Progenitor cell of endocrine pancreas (in vitro differentiated cells): ENCODE results near the gene C22orf39. TPM values are rescaled to one million over a fixed set of nuclear protein-coding genes. Genes with fewer than 3 reads are reported as not detected.

Source experiments
- DNase-seq: peaks from one replicate; pipeline ENCODE4 v3.0.0; 2021; ENCODE audit warnings: low spot score; ENCODE audit not compliant: unreplicated experiment
- H3K27ac Mint-ChIP-seq: 2 replicates; pipeline ENCODE4 v1.8.0; 2021; ENCODE audit warnings: mild to moderate bottlenecking, moderate library complexity, mixed read lengths
- H3K27me3 Mint-ChIP-seq: 2 replicates; pipeline ENCODE4 v1.8.0; 2021; ENCODE audit warnings: mixed read lengths
- H3K36me3 Mint-ChIP-seq: 2 replicates; pipeline ENCODE4 v1.8.0; 2022; ENCODE audit warnings: mixed read lengths; ENCODE audit not compliant: insufficient read depth
- H3K4me1 Mint-ChIP-seq: 2 replicates; pipeline ENCODE4 v1.8.0; 2021; ENCODE audit warnings: low read depth, mixed read lengths
- H3K4me3 Mint-ChIP-seq: 2 replicates; pipeline ENCODE4 v1.8.0; 2021; ENCODE audit warnings: low read depth, mild to moderate bottlenecking, moderate library complexity, mixed read lengths
- H3K9me3 Mint-ChIP-seq: 2 replicates; pipeline ENCODE4 v1.8.0; 2021; ENCODE audit warnings: low read depth, mixed read lengths
- CTCF ChIP-seq: fragments of 200-600 bp; sonication (generic); IDR thresholded peaks from one replicate; pipeline ENCODE4 v1.5.0; 2021; ENCODE audit warnings: antibody characterized with exemption, mild to moderate bottlenecking; ENCODE audit not compliant: unreplicated experiment
- total RNA-seq: library from RNA; stranded (reverse); gene quantifications from 2 replicates; pipeline ENCODE4 v1.2.1, GENCODE V29; 2021

C22orf39 gene
- total RNA-seq, 1 donor from 2014 or later = 28.8 TPM

- H3K27ac Mint-ChIP-seq = peak within 1 kb of the TSS; percentile 100
- no peak for TF ChIP-seq CTCF
- H3K36me3 Mint-ChIP-seq = peaks cover 4% of the 10 kb centered on the region
- DNase-seq = peak; percentile 62
- H3K4me1 Mint-ChIP-seq = peaks cover 21% of the 10 kb centered on the region
- H3K4me3 Mint-ChIP-seq = peak within 1 kb of the TSS; percentile 97
- no peaks in the 10 kb centered on the region for H3K9me3 Mint-ChIP-seq
- H3K27me3 Mint-ChIP-seq = no peaks in the 10 kb centered on the region
Measured at GRCh38 chr22:19478901-19479354, 31.4 kb upstream of the C22orf39 start, which contains the start of gene UFD1. Gene UFD1 (minus strand): TSS chr22:19479193. CDS start chr22:19479085, 108 bp downstream.

DNA sequence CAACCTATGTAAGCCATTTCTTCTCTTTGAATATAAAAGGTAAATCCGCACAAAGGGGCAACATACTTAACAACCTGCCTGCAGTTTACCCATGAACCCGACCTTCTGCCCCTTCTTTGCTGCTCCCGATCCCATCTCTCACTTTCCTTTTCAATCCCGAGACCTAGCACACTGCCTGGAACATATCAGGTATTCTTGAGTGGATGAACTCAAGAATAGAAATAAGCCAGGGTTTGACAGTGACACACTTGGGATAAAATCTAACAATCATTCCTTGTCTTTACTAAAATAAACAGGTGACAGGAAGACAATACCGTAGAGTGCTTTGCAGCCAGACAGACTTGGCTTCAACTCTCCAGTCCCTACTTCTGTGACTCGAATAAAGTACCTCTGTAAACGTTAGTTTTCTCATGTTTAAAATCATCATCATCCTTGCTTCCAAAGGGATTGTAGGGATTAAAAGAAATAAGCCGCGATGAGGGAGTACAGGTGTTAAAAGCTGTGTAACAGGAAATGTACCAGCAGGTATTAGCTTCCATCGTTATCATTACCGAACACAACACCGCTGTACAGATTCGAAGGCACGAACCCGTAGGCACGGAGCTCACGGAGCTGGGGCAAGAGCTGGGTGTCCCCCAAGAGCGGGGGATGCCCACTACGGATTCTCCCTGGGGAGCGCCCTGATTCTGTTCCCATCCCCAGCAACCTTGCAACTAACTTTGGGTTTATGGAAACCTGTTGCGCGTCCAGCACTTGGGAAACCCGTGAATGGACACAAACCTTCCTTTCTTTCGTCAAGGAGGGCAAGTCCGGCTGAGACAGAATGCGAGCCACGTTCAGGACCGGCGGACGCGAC is 30.8 kb upstream of the C22orf39 start:
- peak overlapping the region; percentile 100 for H3K27ac Mint-ChIP-seq
- H3K4me1 Mint-ChIP-seq = peaks cover 21% of the 10 kb centered on the region
- H3K27me3 Mint-ChIP-seq = no peaks in the 10 kb centered on the region
- no peaks in the 10 kb centered on the region for H3K9me3 Mint-ChIP-seq
- peaks cover 3% of the 10 kb centered on the region for H3K36me3 Mint-ChIP-seq
- DNase-seq = no peak
- peak overlapping the region; percentile 97 for H3K4me3 Mint-ChIP-seq
- TF ChIP-seq CTCF = no peak

DNA sequence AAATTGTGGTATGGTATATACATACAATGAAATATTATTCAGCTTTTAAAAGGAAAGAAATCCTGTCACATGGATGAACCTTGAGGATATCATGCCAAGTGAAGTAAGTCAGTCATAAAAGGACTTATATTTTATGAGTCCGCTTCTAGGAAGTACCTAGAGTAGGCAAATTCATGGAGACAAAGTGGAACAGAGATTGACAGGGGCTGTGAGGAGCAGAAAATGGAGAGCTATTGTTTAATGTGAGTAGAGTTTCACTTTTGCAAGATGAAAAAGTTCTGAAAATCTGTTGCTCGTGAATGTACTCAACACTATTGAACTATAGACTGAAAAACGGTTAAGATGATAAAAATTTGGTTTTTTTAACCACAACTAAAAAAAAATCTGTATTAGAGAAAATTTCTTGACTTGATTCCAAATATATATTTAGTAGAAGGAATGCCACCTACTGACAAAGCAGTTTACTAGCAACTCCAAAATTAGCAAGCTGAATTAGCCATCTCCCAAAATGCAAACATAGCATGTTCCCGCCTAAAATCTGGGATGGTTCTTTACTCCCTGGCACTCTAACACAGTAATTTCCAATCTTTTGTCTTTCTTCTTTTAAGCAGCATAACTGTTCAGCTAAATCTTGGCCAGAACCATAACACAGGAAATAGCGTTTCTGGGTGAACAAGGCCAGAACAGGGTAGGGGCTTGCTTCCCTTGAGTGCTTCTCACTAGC is 30.0 kb upstream of the C22orf39 start:
- peak overlapping the region; percentile 100 for H3K27ac Mint-ChIP-seq
- peaks cover 3% of the 10 kb centered on the region for H3K36me3 Mint-ChIP-seq
- TF ChIP-seq CTCF = no peak
- H3K27me3 Mint-ChIP-seq = no peaks in the 10 kb centered on the region
- H3K9me3 Mint-ChIP-seq = no peaks in the 10 kb centered on the region
- peaks cover 21% of the 10 kb centered on the region for H3K4me1 Mint-ChIP-seq
- DNase-seq = no peak
- H3K4me3 Mint-ChIP-seq = peak overlapping the region; percentile 97

DNA sequence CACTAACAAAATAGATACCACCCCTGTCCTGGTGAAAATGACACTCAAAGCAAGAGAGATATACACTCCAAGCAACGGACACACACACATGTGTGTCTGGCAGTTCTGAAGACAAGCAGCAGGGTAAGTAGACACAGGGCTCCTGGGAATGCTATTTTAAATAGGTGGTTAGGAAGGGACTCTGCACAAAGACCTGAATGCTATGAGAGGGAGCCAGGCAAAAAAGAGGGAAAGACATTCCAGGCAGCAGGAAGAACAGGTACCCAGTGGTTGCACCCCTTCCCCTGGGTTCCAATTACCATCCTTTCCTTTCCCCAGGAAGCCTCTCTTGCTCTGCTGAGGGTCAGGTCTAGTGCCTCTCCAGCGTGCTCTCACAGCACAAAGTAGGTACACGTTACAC is 28.5 kb upstream of the C22orf39 start:
- no peak for TF ChIP-seq CTCF
- Mint-ChIP-seq H3K4me3 (peak overlapping the region; percentile 40), H3K4me1 (peaks cover 21% of the 10 kb centered on the region), H3K36me3 (peaks cover 4% of the 10 kb centered on the region), H3K27ac (no peak overlapping the region), H3K9me3 (no peaks in the 10 kb centered on the region), H3K27me3 (no peaks in the 10 kb centered on the region)
- DNase-seq = no peak

DNA sequence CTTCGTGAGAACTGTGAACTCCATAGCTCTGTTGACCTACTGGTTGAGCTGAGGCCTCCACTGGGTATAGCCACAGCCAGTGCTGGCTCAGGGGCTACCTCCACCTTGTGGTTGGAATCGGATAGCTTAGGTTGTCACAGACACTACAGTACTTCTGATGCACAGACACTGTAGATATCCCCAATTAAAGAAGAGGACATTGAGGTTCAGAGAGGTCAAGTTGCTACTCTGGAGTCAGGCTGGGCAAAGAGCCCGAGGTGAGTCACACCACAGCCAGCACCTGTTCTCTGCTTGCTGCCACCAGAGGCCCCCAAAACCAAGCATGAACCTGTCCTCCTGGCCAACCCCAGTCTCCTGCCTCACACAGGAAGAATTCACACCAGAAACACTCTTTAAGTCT is 26.1 kb upstream of the C22orf39 start:
- no peak for TF ChIP-seq CTCF
- H3K36me3 Mint-ChIP-seq = peaks cover 9% of the 10 kb centered on the region
- no peak overlapping the region for H3K27ac Mint-ChIP-seq

More for the DNA sequence above, 26.1 kb upstream of the C22orf39 start:
- peaks cover 10% of the 10 kb centered on the region for H3K4me1 Mint-ChIP-seq
- no peaks in the 10 kb centered on the region for H3K27me3 Mint-ChIP-seq
- no peak overlapping the region for H3K4me3 Mint-ChIP-seq
- no peak for DNase-seq
- H3K9me3 Mint-ChIP-seq = no peaks in the 10 kb centered on the region
